Measurements from ENCODE around the gene ADGRE3.
"Not testable (repeated sequence)": the region's sequence is repeated elsewhere in the genome, so short reads cannot be mapped to it uniquely, and the experiment has no call there.

The ADGRE3 gene

GRCh38 chr19:14672188-14672872 is 2.3 kb downstream of the ADGRE3 start:
- no peak for FAIRE-seq
- no peak for DNase-seq (ENCODE audit: insufficient read length, low spot score)

DNA sequence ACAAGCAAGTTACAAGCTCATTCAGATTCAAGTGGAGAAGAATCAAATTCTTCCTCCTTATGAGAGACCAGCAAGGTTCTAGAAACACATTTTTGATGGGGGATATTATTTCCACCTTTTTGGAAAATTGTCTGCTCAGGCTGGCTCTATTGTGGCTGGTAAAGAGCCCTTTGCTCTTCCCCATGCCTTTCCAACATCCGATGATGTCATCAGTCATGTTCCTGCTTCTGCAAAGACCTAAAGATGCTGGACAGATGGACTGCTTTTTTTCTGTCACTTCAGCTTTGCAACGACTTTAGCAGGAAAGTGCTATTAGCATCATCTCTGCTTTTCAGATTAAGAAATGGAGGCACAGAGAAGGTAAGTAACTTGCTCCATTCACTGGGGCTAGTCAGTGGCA is 4.2 kb downstream of the ADGRE3 start:
- FAIRE-seq (no peak), DNase-seq (ENCODE audit: insufficient read length, low spot score) (no peak)

DNA sequence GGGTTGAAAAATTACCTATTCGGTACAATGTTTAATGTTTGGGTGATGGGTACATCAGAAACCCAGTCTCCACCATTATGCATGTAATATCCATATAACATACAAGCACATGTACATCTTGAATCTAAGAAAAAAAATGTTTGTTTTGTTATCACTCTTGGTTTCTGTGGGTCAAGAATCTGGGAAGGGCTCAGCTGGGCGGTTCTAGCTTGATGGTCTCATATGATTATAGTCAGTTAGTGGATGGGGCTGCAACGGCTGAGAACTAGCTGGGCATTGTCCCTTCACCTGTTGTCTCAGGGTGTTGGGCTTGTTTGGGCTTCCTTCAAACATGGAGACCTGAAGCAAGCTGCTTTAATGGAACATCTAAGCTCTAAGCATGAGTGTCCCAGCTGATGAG is 4.7 kb downstream of the ADGRE3 start:
- no peak for FAIRE-seq
- no peak for DNase-seq (ENCODE audit: insufficient read length, low spot score)

- FAIRE-seq (no peak), DNase-seq (ENCODE audit: insufficient read length, low spot score) (no peak)
These were observed 13.2 kb downstream of the ADGRE3 start for GRCh38 chr19:14661372-14661924.

DNA sequence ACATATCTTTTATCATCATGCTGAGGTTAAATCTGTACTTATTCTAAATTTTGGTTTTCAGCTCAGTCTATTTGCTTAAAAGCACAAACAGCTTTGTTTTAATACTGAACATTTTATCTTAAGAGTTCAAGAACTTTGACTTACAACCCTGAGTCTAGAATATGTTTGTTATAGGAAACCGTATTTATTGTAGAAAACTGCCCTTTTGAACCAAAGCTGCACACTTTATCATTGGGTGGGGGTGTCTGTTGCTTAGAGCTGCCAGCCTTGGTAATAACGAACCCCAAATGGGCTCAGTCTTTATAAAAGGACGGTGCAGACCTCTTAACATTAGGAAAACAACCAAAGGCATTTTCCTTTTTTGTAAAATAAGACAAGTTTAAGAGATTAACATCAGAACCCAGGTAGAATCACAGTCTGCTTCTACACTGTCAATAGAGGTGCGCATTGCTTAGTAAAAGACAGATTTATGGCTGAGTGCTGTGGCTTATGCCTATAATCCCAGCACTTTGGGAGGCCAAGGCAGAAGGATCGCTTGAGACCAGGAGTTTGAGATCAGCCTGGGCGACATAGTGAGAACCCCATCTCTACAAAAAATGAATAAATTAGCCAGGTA is 14.7 kb downstream of the ADGRE3 start:
- no peak for FAIRE-seq
- no peak for DNase-seq (ENCODE audit: insufficient read length, low spot score)

DNA sequence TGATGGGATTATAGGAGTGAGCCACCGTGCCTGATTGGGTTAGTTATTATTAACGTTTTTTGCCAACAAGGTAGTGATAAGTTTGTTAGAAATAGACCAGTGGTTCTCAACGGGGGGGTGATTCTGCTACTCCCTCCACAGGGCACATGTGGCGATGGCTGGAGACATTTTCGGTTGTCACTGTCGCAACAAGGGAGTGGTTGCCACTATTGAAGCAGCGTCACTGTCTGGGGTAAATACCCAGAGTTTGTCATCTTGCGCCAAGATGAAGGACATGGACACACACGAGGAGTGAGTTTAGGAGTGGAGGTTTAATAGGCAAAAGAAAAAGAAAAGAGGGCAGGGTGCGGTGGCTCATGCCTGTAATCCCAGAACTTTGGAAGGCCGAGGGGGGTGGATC is 18.9 kb downstream of the ADGRE3 start:
- DNase-seq (ENCODE audit: insufficient read length, low spot score): no peak
- no peak for FAIRE-seq

DNA sequence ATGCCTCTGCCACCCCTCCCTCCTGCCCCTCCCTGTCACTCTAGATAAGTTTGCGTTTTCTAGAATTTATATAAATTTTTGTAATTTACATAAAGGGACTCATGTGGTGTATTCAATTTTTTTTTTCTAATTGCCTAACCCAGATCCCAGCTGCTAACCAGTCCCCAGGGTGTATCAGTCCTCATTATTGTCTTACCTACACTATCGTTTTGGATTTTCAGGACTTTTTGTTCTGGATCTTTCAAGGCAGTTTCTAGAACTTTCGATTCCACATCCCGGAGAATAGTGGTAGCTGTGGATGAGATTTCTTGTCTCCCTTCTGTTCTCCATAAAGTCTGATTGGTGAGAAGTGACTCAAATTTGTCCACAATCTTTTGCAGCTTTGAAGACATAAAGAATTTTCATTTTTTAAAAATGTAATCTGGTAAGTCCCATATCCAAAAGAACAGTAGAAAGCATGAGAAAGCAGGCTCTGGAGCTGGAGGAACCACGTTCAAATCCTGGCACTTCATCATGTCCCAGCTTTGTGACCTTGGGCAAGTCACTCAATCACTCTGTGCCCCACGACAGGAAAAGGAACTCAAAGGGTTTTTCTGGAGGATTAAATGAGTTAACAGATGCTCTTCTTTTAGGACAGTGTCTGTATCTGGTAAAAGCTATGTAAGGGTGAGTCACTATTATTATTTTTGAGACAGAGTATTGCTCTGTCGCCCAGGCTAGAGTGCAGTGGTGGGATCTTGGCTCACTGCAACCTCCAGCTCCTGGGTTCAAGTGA is 19.7 kb downstream of the ADGRE3 start:
- DNase-seq (ENCODE audit: insufficient read length, low spot score) (no peak), FAIRE-seq (no peak)

- FAIRE-seq: no peak
These were observed 24.5 kb downstream of the ADGRE3 start for GRCh38 chr19:14650161-14650560.

DNA sequence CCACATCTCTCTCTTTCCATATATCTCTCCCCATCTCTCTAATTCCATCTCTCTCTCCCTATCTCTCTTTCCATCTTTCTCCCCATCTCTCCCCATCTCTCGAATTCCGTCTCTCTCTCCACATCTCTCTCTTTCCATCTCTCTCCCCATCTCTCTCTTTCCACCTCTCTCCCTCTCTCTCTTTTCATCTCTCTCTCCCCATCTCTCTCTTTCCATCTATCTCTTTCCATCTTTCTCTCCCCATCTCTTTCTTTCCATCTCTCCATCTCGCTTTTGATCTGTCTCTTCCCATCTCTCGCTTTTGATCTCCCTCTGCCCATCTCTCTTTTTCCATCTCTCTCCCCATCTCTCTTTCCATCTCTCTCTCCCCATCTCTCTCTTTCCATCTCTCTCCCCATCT is 25.6 kb downstream of the ADGRE3 start:
- DNase-seq (ENCODE audit: insufficient read length, low spot score) (no peak), FAIRE-seq (no peak)

More at GRCh38 chr19:14650161-14650560, 24.5 kb downstream of the ADGRE3 start:
- no peak for DNase-seq (ENCODE audit: insufficient read length, low spot score)

DNA sequence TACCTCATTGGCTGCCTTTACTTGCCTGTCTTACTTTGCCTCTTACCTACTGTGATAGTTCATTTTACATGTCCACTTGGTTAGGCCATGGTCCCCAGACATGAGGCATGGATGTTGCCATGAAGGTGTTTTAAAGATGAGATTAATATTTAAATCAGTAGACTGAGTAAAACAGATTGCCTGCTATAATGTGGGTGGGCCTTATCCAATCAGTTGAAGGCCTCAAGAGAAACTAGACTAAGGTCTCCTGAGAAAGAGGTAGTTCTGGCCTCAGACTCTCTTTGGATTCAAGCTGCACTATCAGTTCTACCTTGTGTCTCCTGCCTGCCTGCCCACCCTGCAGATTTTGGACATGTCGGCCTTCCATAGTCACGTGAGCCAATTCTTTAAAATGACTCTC is 26.1 kb downstream of the ADGRE3 start:
- DNase-seq (ENCODE audit: insufficient read length, low spot score) (no peak), FAIRE-seq (no peak)

DNA sequence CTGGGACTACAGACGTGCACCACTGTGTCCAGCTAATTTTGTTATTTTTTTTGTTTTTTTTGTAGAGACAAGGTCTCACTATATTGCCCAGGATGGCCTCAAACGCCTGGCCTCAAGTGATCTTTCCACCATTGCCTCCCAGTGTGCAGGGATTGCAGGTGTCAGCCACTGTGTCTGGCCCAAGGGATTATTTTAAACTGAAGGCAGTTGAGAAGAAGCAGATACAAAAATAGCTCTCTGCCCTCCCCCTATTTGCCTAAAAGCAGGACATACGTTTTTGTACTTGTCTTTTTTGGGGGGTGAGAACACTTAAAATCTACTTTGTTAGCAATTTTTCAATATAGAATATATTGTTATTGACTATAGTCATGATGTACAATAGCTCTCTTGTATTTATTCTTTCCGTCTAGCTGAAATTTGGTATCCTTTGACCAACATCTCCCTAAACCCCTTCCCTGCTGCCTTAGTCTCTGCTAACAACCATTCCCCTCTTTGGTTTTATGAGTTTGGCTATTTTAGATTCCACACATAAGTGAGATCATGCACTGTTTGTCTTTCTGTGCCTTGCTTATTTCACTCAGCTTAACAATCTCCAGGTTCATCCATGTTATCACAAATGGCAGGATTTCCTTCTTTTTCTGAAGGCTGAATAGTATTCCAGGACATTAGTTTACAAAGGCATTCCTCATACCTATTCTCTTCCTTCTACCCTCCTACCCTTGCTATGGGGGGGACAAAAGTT is 34.9 kb downstream of the ADGRE3 start:
- no peak for FAIRE-seq
- no peak for DNase-seq (ENCODE audit: insufficient read length, low spot score)

DNA sequence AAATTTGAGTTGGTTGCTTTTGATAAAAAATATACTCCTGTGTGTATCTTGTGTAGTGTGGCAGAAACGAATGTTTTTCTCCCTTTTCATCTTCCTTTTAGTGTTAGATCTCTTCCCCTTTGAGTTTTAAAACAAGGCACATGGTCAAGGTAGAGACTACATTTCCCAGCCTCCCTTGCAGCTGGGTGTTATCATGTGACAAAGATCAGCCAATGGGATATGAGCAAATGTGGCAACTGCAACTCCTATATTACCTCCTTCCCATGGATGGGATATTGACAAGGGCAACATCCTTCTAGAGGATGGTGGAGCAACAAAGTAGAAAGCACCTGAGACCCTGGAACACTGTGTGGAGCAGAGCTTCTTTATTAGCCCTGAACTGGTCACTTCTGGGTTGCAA is 42.4 kb downstream of the ADGRE3 start:
- DNase-seq (ENCODE audit: insufficient read length, low spot score): peak; percentile 38
- FAIRE-seq: peak; percentile 40

DNA sequence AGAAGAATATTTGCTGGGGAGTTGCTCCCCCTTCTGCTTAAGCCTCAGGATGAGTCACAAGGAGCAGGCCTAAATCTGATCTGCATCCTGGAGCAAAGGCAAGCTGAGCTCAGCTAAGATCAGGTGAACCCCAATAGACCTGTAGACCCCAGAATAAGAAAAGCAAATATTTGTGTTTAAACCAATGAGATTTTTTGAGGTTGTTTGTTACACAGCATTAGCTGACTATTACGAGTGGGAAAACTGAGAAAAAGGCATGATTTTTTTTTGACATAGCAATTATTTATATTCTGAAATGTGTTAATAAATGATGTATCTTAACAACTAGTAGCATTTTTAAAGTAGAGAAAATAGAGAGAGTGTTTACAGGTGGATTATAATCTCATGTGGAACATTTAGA is 45.1 kb downstream of the ADGRE3 start:
- FAIRE-seq: no peak
- DNase-seq (ENCODE audit: insufficient read length, low spot score): no peak

- not testable (repeated sequence) for DNase-seq (ENCODE audit: insufficient read length, low spot score); FAIRE-seq
These were observed 50.2 kb downstream of the ADGRE3 start for GRCh38 chr19:14624491-14624890.

DNA sequence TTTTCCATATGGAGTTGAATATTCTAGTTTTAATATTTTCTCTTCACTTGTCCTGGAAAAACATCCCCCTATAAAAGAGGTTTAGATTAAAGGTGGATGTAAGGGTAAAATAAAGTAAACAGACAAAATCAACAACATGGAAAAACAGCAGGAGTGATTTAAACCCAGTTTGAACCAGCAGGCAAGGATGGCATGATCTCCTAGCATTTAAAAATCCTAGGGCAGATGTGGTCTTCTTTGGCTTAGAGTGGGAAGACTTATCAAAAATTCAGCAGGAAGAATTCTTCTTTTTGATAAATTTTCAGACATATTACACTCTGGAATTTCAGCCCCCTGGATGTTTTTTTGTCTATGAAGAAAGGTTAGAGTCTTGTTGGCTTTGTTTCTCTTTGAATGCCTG is 55.2 kb downstream of the ADGRE3 start:
- FAIRE-seq: no peak
- no peak for DNase-seq (ENCODE audit: insufficient read length, low spot score)

GRCh38 chr19:14616407-14616806 is 58.2 kb downstream of the ADGRE3 start:
- no peak for FAIRE-seq
- no peak for DNase-seq (ENCODE audit: insufficient read length, low spot score)

DNA sequence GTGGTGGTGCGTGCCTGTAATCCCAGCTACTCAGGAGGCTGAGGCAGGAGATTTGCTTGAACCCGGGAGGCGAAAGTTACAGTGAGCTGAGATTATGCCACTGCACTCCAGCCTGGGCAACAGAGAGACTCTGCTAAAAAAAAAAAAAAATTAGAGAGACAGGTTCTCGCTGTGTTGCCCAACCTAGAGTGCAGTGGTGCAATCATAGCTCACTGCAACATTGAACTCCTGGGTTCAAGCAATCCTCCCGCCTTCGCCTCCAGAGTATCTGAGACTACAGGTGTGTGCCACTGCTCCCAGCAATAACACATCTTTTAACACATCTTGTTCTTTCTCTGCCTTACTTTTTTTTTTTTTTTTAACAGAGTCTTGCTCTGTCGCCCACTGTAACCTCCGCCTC is 59.0 kb downstream of the ADGRE3 start:
- FAIRE-seq: no peak
- DNase-seq (ENCODE audit: insufficient read length, low spot score): no peak

DNA sequence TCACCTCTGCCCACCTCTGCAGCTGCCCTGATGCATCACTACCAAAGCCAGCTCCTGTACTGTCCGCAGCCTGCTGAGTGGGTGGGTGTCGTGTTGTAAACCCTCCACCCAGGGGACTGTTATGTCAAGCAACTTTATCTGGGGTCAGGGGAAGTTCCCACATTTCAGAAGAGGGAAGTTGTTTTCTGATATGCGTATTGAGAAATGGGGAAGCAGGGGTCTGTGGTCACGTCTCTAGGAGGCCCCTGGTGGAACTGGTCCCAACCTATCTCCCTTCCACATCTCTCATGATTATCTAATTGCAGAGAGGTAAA is 60.6 kb downstream of the ADGRE3 start:
- no peak for FAIRE-seq

GRCh38 chr19:14613399-14614098 is 61.1 kb downstream of the ADGRE3 start:
- FAIRE-seq; DNase-seq (ENCODE audit: insufficient read length, low spot score): not testable (repeated sequence)

More for the DNA sequence above, 60.6 kb downstream of the ADGRE3 start:
- DNase-seq (ENCODE audit: insufficient read length, low spot score): no peak

DNA sequence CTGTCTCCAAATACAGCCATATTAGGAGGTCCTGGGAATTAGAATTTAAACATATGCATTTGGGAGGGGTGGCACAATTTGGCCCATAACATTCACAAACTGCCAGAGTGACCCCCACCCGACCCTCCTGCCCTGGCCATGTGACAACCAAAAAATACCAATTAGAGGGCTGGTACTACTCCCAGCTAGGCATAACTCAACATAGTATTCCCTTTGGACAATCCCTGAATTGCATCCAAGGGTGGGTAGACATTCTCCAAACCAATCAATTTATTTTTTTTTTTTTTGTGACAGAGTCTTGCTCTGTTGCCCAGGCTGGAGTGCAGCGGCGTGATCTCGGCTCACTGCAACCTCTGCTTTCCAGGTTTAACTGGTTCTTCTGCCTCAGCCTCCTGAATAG is 62.0 kb downstream of the ADGRE3 start:
- FAIRE-seq (no peak), DNase-seq (ENCODE audit: insufficient read length, low spot score) (no peak)
